H9 (cell line): ENCODE measurements around the gene NLGN4X. TPM values are rescaled to one million over a fixed set of nuclear protein-coding genes. Genes with fewer than 3 reads are reported as not detected.

Source experiments
- DNase-seq: peaks from one replicate; pipeline ENCODE4 v3.0.0-alpha.2; 2017
- H2AFZ ChIP-seq: one replicate; pipeline ENCODE4 v1.6.1; 2013; ENCODE audit warnings: mild to moderate bottlenecking, low read length, control low read depth, moderate library complexity
- H2AK5ac ChIP-seq: 2 replicates; pipeline ENCODE4 v1.6.1; 2013; ENCODE audit warnings: low read length, control low read depth, mixed read lengths; ENCODE audit not compliant: insufficient read length
- H2BK120ac ChIP-seq: one replicate; pipeline ENCODE4 v1.6.1; 2013; ENCODE audit warnings: low read depth, mild to moderate bottlenecking, low read length, control low read depth, inconsistent platforms; ENCODE audit not compliant: poor library complexity, severe bottlenecking
- H2BK12ac ChIP-seq: 2 replicates; pipeline ENCODE4 v1.6.1; 2013; ENCODE audit warnings: low read length, control low read depth, mixed read lengths, low read depth; ENCODE audit not compliant: insufficient read length
- H2BK15ac ChIP-seq: 2 replicates; pipeline ENCODE4 v1.6.1; 2013; ENCODE audit warnings: low read depth, low read length, control low read depth
- H2BK20ac ChIP-seq: one replicate; pipeline ENCODE4 v1.6.1; 2013; ENCODE audit warnings: low read depth, mild to moderate bottlenecking, low read length, control low read depth, inconsistent platforms; ENCODE audit not compliant: poor library complexity, severe bottlenecking
- H2BK5ac ChIP-seq: 2 replicates; pipeline ENCODE4 v1.6.1; 2013; ENCODE audit warnings: low read length, control low read depth, mixed read lengths; ENCODE audit not compliant: insufficient read length
- H3K14ac ChIP-seq: 2 replicates; pipeline ENCODE4 v1.6.1; 2013; ENCODE audit warnings: low read length, control low read depth; ENCODE audit not compliant: insufficient read depth
- H3K18ac ChIP-seq: 2 replicates; pipeline ENCODE4 v1.6.1; 2013; ENCODE audit warnings: low read depth, mild to moderate bottlenecking, mixed read lengths, low read length, control low read depth; ENCODE audit not compliant: insufficient read length
- H3K23ac ChIP-seq: 2 replicates; pipeline ENCODE4 v1.6.1; 2013; ENCODE audit warnings: low read length, control low read depth, mixed read lengths, low read depth; ENCODE audit not compliant: insufficient read length
- H3K23me2 ChIP-seq: 2 replicates; pipeline ENCODE4 v1.6.1; 2013; ENCODE audit warnings: low read depth, mild to moderate bottlenecking, mixed read lengths, low read length, control low read depth; ENCODE audit not compliant: insufficient read length, poor library complexity, severe bottlenecking
- H3K27ac ChIP-seq: 2 replicates; pipeline ENCODE4 v1.5.1; 2013; ENCODE audit warnings: low read length, control low read depth, mixed read lengths, low read depth; ENCODE audit not compliant: insufficient read length
- H3K27me3 ChIP-seq: 2 replicates; pipeline ENCODE4 v1.6.1; 2013; ENCODE audit warnings: low read length, control low read depth, inconsistent platforms; ENCODE audit not compliant: insufficient read depth
- H3K4ac ChIP-seq: 2 replicates; pipeline ENCODE4 v1.6.1; 2013; ENCODE audit warnings: low read depth, mild to moderate bottlenecking, control low read depth, inconsistent platforms, low read length, moderate library complexity
- H3K4me1 ChIP-seq: 2 replicates; pipeline ENCODE4 v1.6.1; 2013; ENCODE audit warnings: low read length, control low read depth, inconsistent platforms; ENCODE audit not compliant: insufficient read depth
- H3K4me2 ChIP-seq: 2 replicates; pipeline ENCODE4 v1.6.1; 2013; ENCODE audit warnings: low read length, control low read depth, mixed read lengths; ENCODE audit not compliant: insufficient read length, insufficient read depth
- H3K56ac ChIP-seq: 2 replicates; pipeline ENCODE4 v1.6.1; 2013; ENCODE audit warnings: low read depth, mild to moderate bottlenecking, mixed read lengths, low read length, control low read depth; ENCODE audit not compliant: insufficient read length
- H3K79me1 ChIP-seq: 2 replicates; pipeline ENCODE4 v1.6.1; 2013; ENCODE audit warnings: low read depth, mild to moderate bottlenecking, moderate library complexity, low read length, control low read depth, inconsistent platforms; ENCODE audit not compliant: insufficient read depth, poor library complexity, severe bottlenecking
- H3K79me2 ChIP-seq: 2 replicates; pipeline ENCODE4 v1.6.1; 2013; ENCODE audit warnings: low read length, control low read depth, inconsistent platforms; ENCODE audit not compliant: insufficient read depth
- H3K9ac ChIP-seq: 2 replicates; pipeline ENCODE4 v1.6.1; 2013; ENCODE audit warnings: low read length, control low read depth, mixed read lengths; ENCODE audit not compliant: insufficient read length; ENCODE audit errors: extremely low read depth
- H3K9me3 ChIP-seq: one replicate; pipeline ENCODE4 v1.6.1; 2013; ENCODE audit warnings: low read depth, low read length, inconsistent platforms; ENCODE audit not compliant: control insufficient read depth
- H3T11ph ChIP-seq: one replicate; pipeline ENCODE4 v1.6.1; 2013; ENCODE audit warnings: mild to moderate bottlenecking, low read length, control low read depth, inconsistent platforms
- H4K20me1 ChIP-seq: one replicate; pipeline ENCODE4 v1.6.1; 2013; ENCODE audit not compliant: control insufficient read depth, insufficient read length, insufficient read depth
- H4K5ac ChIP-seq: 2 replicates; pipeline ENCODE4 v1.6.1; 2013; ENCODE audit warnings: low read depth, mild to moderate bottlenecking, mixed read lengths, low read length, control low read depth; ENCODE audit not compliant: insufficient read length
- H4K8ac ChIP-seq: replicated peaks from 2 replicates; pipeline ENCODE4 v1.6.1; 2013; ENCODE audit warnings: low read length, control low read depth, mixed read lengths, low read depth; ENCODE audit not compliant: insufficient read length
- H4K91ac ChIP-seq: 2 replicates; pipeline ENCODE4 v1.6.1; 2013; ENCODE audit warnings: low read depth, mild to moderate bottlenecking, moderate library complexity, mixed read lengths, low read length, control low read depth; ENCODE audit not compliant: insufficient read length
- H3K27ac Mint-ChIP-seq, 3 experiments: 2 replicates in 2 of 3; 3 replicates in 1 of 3; pipeline ENCODE4 v1.8.0; 2020 to 2021; ENCODE audit warnings: mixed read lengths in 3 of 3, mild to moderate bottlenecking in 1 of 3, moderate library complexity in 1 of 3
- H3K27me3 Mint-ChIP-seq: 2 replicates; pipeline ENCODE4 v1.8.0; 2021; ENCODE audit warnings: low read depth, mild to moderate bottlenecking, moderate library complexity, mixed read lengths
- H3K36me3 Mint-ChIP-seq, 3 experiments: 2 replicates in 2 of 3; 3 replicates in 1 of 3; pipeline ENCODE4 v1.8.0; 2020 to 2021; ENCODE audit warnings: low read depth in 3 of 3, mixed read lengths in 3 of 3; ENCODE audit not compliant: insufficient read depth in 1 of 3
- H3K4me1 Mint-ChIP-seq, 2 experiments: 2 replicates each; pipeline ENCODE4 v1.8.0; 2020; ENCODE audit warnings: mixed read lengths in 2 of 2
- H3K4me3 Mint-ChIP-seq, 2 experiments: 2 replicates in 1 of 2; 3 replicates in 1 of 2; pipeline ENCODE4 v1.8.0; 2020 to 2021; ENCODE audit warnings: mild to moderate bottlenecking in 2 of 2, mixed read lengths in 2 of 2, moderate library complexity in 1 of 2
- H3K9me3 Mint-ChIP-seq, 2 experiments: 2 replicates in 1 of 2; 3 replicates in 1 of 2; pipeline ENCODE4 v1.8.0; 2020; ENCODE audit warnings: mild to moderate bottlenecking in 2 of 2, mixed read lengths in 2 of 2, moderate library complexity in 1 of 2
- WGBS: extraction: QIAGEN DNeasy Blood & Tissue Kit; methylation state at CpG from one replicate; pipeline ENCODE4 v1.1.7; 2013; ENCODE audit warnings: missing lambda C conversion rate, low lambda C conversion rate, mixed read lengths; ENCODE audit not compliant: insufficient read length; ENCODE audit errors: extremely low coverage; 5-methylcytosine and 5-hydroxymethylcytosine counted together
- total RNA-seq: library from RNA; stranded (reverse); gene quantifications from 2 replicates; pipeline ENCODE4 v1.2.1, GENCODE V29; 2021
- TF ChIP-seq, protein P1 (sequence below): fragments of 200-600 bp; sonication (generic); conservative IDR thresholded peaks from 3 replicates; pipeline ENCODE4 v1.8.0; 2021; ENCODE audit warnings: antibody characterized with exemption, mild to moderate bottlenecking

The NLGN4X gene
- total RNA-seq, 1 experiment from 2014 or later: 111 TPM

DNA sequence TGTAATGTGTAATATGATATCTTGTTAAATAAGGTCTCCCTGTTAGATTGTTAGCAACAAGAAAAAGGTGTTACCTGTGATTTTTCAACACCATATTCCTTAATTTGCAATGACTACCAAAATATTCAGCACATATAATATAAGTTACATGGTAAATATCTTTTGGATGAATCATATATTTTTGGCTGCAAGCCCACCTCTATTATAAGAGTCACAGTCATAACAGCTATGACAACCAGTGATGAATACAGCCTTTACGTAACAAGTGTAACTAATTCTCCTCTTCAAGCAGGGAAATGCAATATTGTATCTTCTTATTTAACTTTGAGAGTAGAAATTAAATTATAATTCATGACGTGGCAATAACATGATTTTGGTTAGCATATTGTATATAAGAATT is 187.0 kb downstream of the NLGN4X start:
- H3K9me3 ChIP-seq: peaks cover 7% of the 10 kb centered on the region
- H2BK12ac ChIP-seq: no peak overlapping the region
- H2AK5ac ChIP-seq: no peak overlapping the region
- H3K23me2 ChIP-seq: no peaks in the 10 kb centered on the region
- no peak overlapping the region for H3K9ac ChIP-seq
- DNase-seq: no peak
- no peak overlapping the region for H3K4ac ChIP-seq
- no peak overlapping the region for H2AFZ ChIP-seq
- H4K5ac ChIP-seq: no peak overlapping the region
- WGBS: no CpG with 5 or more reads among the region's 2 CpGs
- H3K4me2 ChIP-seq: no peak overlapping the region
- H3K4me1 ChIP-seq: peaks cover 6% of the 10 kb centered on the region; the same call in 1 of the 2 replicates
- H3K4me1 Mint-ChIP-seq: peaks cover 13 to 20% of the 10 kb centered on the region in 2 experiments
- no peak overlapping the region for H3K4me3 Mint-ChIP-seq
- H3K27ac Mint-ChIP-seq: no peak overlapping the region
- H4K8ac ChIP-seq: no peak overlapping the region
- H3K27ac ChIP-seq: no peak overlapping the region
- peaks cover 14% of the 10 kb centered on the region; the same call in 1 of the 2 replicates for H3K79me2 ChIP-seq
- no peaks in the 10 kb centered on the region for H3K27me3 Mint-ChIP-seq
- H3T11ph ChIP-seq: no peak overlapping the region
- H2BK20ac ChIP-seq: no peak overlapping the region
- no peak overlapping the region for H2BK120ac ChIP-seq
- H2BK15ac ChIP-seq: no peak overlapping the region
- TF ChIP-seq, protein P1, sequence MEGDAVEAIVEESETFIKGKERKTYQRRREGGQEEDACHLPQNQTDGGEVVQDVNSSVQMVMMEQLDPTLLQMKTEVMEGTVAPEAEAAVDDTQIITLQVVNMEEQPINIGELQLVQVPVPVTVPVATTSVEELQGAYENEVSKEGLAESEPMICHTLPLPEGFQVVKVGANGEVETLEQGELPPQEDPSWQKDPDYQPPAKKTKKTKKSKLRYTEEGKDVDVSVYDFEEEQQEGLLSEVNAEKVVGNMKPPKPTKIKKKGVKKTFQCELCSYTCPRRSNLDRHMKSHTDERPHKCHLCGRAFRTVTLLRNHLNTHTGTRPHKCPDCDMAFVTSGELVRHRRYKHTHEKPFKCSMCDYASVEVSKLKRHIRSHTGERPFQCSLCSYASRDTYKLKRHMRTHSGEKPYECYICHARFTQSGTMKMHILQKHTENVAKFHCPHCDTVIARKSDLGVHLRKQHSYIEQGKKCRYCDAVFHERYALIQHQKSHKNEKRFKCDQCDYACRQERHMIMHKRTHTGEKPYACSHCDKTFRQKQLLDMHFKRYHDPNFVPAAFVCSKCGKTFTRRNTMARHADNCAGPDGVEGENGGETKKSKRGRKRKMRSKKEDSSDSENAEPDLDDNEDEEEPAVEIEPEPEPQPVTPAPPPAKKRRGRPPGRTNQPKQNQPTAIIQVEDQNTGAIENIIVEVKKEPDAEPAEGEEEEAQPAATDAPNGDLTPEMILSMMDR: no peak
- H3K9me3 Mint-ChIP-seq: peaks cover 21 to 23% of the 10 kb centered on the region in 2 experiments
- H3K23ac ChIP-seq: no peak overlapping the region
- H3K27me3 ChIP-seq: no peaks in the 10 kb centered on the region
- no peak overlapping the region for H4K91ac ChIP-seq
- peaks cover 3% of the 10 kb centered on the region for H3K79me1 ChIP-seq
- H4K20me1 ChIP-seq: no peaks in the 10 kb centered on the region
- no peak overlapping the region for H2BK5ac ChIP-seq
- no peak overlapping the region for H3K14ac ChIP-seq
- no peak overlapping the region for H3K18ac ChIP-seq
- H3K56ac ChIP-seq: no peak overlapping the region
- peaks cover 21 to 39% (median 27%) of the 10 kb centered on the region in 3 experiments for H3K36me3 Mint-ChIP-seq
